ENCODE measurements around the gene MSANTD1.

Gene MSANTD1

DNA sequence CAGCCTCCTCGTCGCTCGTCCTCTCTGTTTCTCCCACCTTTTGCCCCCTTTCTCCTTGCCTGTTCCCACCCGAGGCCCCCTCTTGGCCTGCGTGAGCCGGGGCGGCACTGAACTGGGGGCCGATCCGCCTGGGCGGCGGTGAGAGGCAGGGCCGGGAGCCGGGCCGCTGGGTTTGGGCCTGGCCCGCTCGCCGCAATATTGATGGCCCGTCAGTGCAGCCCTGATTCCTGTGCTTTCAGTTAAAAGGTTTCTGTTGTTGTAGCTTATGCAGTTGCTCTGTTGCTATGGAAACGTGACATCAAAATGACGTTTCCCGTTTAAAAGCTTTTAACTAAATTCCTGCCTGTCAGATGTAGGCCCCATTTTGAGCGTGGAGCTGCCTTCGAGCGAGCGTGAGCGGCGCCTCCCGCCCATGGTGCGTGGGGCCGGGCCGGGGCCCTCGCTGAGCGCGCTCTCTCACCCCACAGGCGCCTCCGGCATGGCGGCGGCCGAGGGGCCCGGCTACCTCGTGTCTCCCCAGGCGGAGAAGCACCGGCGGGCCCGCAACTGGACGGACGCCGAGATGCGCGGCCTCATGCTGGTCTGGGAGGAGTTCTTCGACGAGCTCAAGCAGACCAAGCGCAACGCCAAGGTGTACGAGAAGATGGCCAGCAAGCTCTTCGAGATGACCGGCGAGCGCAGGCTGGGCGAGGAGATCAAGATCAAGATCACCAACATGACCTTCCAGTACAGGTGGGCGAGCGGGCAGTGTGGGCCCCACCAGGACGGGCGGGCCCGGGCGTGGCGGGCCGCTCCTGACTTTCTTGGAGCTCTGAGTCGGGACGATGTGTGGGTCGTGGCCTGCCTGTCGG is at the start of gene MSANTD1:
Gene MSANTD1 (plus strand): TSS at position 349 of the 851 bp plus-strand sequence. CDS start 64 bp downstream, at position 413.
- peak; percentile 34 for DNase-seq (ENCODE audit: low spot score)

- DNase-seq (ENCODE audit: low spot score) = peak; percentile 66
Measured at GRCh38 chr4:3199653-3200422, 49.1 kb upstream of the MSANTD1 start.

DNA sequence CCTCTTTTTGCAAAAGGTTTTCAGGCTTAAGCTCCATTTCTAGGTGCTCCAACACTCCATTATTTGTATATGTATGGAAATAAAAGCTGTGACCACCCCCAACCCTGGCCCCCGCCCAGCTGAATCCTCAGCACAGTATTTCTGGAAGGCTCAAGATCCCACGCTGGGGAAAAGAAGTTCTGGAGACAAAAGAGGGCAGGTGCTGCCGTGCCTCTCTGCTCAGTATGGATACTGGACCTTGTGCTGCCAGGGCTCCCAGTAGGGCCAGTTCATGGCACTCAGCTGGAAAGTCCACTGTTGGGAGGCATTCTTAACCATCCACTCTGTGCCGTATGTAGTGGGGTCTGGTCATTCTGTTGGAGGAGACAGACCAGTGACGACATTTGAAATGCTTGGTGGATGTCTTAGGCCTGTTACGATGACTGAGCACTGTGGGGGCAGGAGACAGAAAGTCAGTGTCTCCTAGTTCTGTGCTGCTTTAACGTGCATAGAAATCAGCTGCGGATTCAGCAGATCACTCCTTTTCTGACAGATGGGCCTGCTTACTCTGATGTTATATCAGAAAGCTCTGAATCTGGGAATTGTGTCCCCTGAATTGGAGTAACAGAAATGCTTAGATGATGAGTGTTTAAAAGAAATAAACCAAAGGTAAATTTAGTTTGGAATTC is 48.4 kb upstream of the MSANTD1 start:
- DNase-seq (ENCODE audit: low spot score) = no peak

DNA sequence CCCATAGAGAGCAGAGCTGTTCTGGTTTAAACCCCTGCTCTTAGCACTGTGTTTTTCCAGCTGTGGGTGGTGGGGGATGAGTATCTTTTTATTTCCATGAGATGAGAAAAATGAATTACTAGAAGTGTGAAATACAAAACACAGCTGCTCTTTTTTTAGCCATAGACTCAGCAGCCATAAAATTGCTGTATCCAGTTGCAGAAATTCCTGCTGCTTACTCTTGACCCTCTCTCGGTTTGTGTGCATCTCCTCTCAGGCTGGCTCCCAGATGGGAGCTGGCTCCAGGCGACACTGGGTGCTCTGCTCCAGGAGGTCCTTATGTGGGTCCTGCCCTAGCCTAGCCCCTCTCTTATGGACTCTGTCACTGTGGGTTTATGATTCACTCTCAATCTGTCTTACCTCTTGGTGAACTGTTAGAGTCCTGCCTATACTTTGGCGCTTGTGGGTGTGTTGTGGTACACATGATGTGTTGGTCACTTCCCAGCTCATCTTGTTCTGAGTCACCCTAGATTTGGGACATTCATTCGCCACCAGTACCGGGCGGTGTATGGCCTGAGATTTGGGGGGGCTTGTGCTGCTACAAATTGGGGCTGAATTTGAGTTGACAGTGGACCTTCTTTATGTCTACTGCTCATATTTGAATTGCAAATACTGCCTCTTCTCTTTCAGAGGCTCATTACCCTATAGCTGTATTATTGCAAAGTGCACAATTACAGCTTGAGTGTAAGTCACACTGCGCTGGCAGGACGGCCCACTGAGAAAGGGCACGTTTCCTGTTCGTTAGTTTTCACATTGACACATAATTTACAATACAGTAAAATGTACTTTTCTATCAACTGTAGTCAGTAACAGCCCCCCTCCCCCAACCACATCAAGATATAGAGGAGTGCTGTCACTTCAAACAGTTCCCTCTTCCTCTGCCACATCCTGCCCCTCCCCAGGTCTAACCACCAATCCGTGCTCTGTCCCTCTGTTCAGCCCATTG is 46.9 kb upstream of the MSANTD1 start:
- peak; percentile 46 for DNase-seq (ENCODE audit: low spot score)

- DNase-seq (ENCODE audit: low spot score) = peak; percentile 9
Measured at GRCh38 chr4:3202836-3203820, 45.8 kb upstream of the MSANTD1 start.

DNA sequence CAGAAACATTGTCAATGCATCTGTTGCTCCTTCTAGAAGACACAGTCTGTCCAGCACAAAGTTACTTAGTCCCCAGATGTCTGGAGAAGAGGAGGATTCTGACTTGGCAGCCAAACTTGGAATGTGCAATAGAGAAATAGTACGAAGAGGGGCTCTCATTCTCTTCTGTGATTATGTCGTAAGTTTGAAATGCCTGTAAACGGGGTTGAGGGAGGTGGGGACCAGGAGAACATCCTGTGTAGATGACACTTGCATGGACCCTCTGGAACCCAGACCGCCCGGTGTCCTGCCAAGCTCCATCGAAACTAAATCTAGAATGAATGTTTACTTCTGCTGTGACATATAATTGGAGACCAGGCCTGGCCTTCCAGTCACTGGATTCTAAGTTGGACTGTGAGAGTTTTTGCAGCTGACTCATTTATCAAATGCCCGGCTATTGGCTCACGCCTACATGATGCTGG is 45.0 kb upstream of the MSANTD1 start:
- peak; percentile 80 for DNase-seq (ENCODE audit: low spot score)

DNA sequence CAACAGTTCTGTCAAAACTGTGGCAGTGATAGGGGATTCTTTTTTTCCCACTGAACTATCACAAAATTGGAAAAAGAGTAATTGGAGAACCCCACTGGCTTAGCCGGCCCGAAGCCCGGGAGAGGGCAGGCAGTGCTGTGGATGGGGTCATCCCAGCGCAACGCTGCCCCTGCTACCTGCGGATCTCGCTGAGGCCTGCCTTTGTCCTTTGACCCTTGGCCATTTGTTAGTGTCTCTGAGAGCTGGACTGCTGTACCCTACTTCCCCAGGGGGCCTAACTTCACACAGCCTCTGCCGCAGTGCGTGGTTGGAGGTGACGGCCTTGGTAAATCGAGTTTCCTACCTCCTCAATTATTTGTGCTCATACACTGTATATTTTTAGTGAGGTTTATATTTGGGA is 43.0 kb upstream of the MSANTD1 start:
- DNase-seq (ENCODE audit: low spot score) = no peak

- no peak for DNase-seq (ENCODE audit: low spot score)
Measured at GRCh38 chr4:3206439-3207100, 42.4 kb upstream of the MSANTD1 start.

GRCh38 chr4:3207531-3208037 is 41.4 kb upstream of the MSANTD1 start:
- peak; percentile 18 for DNase-seq (ENCODE audit: low spot score)

DNA sequence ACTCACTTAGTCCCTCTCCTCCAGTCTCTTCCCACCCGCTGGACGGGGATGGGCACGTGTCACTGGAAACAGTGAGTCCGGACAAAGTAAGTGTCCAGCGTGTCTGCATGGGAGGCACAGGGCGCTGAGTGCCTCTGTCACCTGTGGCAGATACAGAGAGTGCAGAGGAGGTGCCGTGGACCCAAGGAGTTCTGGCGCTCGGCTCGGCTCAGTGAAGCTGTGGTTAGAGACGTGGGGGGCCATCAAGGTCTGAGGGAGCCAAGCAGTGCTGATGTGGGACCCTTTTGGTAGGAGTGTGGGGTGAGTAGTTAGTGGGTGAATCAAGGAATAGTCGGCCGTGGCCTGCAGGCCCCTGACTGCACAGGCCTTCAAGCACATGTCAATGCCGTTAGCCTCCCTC is 40.1 kb upstream of the MSANTD1 start:
- DNase-seq (ENCODE audit: low spot score) = no peak

- no peak for DNase-seq (ENCODE audit: low spot score)
Measured at GRCh38 chr4:3209551-3210325, 39.2 kb upstream of the MSANTD1 start.

- no peak for DNase-seq (ENCODE audit: low spot score)
Measured at GRCh38 chr4:3210467-3210866, 38.5 kb upstream of the MSANTD1 start.

GRCh38 chr4:3211866-3212265 is 37.1 kb upstream of the MSANTD1 start:
- DNase-seq (ENCODE audit: low spot score) = no peak

DNA sequence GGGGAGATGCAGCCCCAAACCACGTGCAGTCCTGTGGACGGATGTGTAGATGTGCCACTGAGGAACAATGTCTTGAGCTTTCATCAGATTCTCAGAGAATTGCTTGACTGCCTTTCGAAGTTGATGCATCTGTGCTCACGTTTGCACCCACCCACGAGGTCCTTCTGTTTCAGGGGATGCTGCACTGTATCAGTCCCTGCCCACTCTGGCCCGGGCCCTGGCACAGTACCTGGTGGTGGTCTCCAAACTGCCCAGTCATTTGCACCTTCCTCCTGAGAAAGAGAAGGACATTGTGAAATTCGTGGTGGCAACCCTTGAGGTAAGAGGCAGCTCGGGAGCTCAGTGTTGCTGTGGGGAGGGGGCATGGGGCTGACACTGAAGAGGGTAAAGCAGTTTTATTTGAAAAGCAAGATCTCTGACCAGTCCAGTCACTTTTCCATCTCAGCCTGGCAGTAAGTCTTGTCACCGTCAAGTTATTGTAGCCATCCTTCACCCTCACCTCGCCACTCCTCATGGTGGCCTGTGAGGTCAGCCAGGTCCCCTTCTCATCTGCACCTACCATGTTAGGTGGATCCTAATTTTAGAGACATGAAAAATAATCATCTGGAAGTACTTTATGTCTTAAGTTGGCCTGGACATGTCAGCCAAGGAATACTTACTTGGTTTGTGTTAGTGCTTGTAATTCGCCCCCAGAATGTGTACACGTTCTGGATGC is 36.4 kb upstream of the MSANTD1 start:
- DNase-seq (ENCODE audit: low spot score) = no peak

DNA sequence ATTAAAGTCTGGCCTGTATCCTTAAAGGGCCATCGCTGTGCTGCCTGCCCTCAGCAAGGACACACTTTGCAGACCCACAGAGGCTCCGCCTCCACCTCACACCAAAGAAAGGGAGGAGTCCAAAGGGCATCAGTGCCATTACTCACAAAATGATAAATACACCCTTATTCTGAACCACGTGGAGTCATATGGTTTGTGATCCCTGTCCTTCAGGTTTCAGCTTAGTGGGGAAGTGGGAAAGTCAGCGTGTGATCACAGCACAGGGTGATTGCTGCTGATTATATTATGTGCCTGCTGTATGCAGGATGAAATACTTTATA is 35.9 kb upstream of the MSANTD1 start:
- DNase-seq (ENCODE audit: low spot score) = no peak

DNA sequence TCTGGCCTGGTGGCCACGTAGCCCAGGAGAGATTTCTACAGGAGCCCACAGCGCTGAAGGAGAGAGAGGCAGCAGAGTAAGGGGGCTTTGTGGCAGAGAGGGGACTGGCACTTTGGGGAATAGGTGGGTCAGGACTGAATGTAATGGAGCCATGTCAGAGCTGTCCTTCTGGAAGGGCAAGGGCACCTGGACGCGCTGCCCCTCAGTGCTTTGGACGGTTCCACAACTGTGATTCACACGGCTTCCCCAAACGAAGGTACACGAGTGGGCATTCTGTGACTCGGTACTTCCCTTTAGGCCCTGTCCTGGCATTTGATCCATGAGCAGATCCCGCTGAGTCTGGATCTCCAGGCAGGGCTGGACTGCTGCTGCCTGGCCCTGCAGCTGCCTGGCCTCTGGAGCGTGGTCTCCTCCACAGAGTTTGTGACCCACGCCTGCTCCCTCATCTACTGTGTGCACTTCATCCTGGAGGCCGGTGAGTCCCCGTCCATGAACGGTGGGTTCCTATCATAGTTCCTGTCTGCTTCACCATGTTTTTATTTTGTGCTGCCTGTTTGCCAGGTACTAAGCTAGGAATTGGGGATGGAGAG is 35.2 kb upstream of the MSANTD1 start:
- no peak for DNase-seq (ENCODE audit: low spot score)

DNA sequence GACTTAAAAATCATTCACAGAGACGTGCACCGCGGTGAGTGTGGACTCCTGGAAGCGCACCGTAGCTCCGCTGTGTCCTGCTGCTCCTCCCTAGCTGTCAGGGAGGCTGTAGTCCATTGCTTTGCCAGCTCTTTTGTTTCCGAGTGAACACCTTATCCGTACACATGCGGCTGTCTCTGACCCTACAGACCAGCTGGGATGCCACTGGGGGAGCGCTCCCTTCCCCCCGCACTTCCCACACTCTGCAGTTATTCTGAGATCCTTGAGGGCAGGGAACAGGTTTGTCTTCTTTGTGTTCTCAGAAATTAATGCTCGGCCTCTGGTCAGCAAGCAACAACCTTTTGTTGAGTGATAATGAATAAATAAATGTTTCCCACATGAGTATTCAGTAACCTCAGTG is 33.7 kb upstream of the MSANTD1 start:
- DNase-seq (ENCODE audit: low spot score) = no peak

DNA sequence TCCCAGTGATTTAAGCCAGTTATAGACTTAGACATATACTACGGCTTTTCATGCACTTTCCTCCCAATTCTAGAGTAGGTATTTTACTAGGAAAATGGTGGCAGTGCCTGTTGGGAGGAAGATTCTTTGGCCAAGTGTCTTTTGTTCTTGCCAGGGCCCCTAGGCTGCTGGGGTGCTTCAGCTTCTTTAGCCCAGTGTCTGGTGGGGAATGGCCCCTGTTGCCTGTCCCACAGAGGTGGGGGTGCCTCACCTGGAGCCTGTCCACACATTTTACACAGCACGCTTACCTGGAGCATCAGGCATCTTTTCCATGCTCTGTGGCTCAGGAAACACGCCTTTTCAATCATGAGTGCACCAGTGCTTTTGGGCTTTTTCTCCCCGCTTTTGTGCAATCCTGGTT is 33.2 kb upstream of the MSANTD1 start:
- DNase-seq (ENCODE audit: low spot score) = no peak
